ENCODE results near the gene ZRANB2.

The ZRANB2 gene

DNA sequence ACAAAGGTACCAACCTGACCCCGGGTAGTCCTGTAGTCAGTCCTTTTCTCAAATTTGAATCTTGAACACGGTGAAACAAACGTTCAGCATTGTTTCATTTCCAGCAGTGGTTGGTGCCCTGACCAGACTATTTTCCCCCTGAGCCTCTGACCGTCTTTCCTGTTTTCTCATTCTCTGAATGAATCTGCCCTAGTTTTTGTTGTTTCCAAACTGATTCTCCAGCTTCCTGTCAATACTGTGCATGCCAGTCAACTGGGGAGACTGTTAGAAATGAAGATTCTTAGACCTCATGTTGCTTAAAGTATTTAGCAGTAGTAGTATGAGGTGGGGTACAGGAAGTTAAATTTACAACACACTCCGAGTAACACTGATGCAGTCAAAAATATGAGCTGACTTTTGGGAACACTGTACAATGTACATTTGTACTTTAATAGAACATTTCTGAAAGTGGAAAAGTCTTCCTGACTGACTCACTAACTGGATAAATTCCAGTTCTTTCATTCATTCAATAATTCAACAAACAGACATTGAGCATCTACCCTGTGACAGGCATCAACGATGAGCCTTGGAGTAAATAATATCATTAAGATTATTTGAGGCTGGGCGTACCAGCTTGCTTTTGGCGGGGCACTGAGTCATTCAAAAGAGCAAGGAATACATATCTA, 26.0 kb upstream of the ZRANB2 start:
- no peaks in the 10 kb centered on the region for H3K9me3 ChIP-seq (ENCODE audit: insufficient read depth, low read depth, low read length)
- no peaks in the 10 kb centered on the region for H3K27me3 ChIP-seq (ENCODE audit: insufficient read depth, low read length)
- no CpG with 5 or more reads among the region's 8 CpGs for WGBS (ENCODE audit: extremely low coverage, insufficient coverage, insufficient read length)
- H3K4me1 ChIP-seq (ENCODE audit: control insufficient read depth in 1 of 2, insufficient read depth in 2 of 2, low read length in 2 of 2) = no peaks in the 10 kb centered on the region
- no peak overlapping the region for H3K18ac ChIP-seq (ENCODE audit: low read length)
- no peak for DNase-seq
- no peak overlapping the region for H3K14ac ChIP-seq (ENCODE audit: low read length)
- H3K4me3 ChIP-seq (ENCODE audit: low read depth, low read length) = no peak overlapping the region
- no peaks in the 10 kb centered on the region for H3K36me3 ChIP-seq (ENCODE audit: control insufficient read depth in 1 of 2, insufficient read depth in 2 of 2, low read length in 2 of 2)
- no peak overlapping the region for H3K4me2 ChIP-seq (ENCODE audit: low read length)
- no peak overlapping the region for H2BK12ac ChIP-seq (ENCODE audit: low read length)
- no peak overlapping the region for H2BK5ac ChIP-seq (ENCODE audit: low read depth, low read length, poor library complexity)
- no peaks in the 10 kb centered on the region for H3K79me2 ChIP-seq (ENCODE audit: control insufficient read depth, insufficient read depth, low read length, poor library complexity)
- H2AK5ac ChIP-seq (ENCODE audit: low read length) = no peak overlapping the region
- H4K91ac ChIP-seq (ENCODE audit: low read depth, low read length) = no peak overlapping the region
- no peak overlapping the region for H4K12ac ChIP-seq (ENCODE audit: low read depth, low read length)
- H3K79me1 ChIP-seq (ENCODE audit: low read length) = no peaks in the 10 kb centered on the region
- H3K4ac ChIP-seq (ENCODE audit: low read depth, low read length) = no peak overlapping the region
- no peak overlapping the region for H4K8ac ChIP-seq (ENCODE audit: low read depth, low read length)
- no peak overlapping the region for H2BK120ac ChIP-seq (ENCODE audit: insufficient read depth, low read length, poor library complexity)
- H3K23ac ChIP-seq (ENCODE audit: low read length) = no peak overlapping the region
- no peak overlapping the region for H2AFZ ChIP-seq (ENCODE audit: insufficient read depth, low read length, poor library complexity)
- no peak overlapping the region for H3K9ac ChIP-seq (ENCODE audit: low read length)
- no peak overlapping the region for H3K27ac ChIP-seq (ENCODE audit: low read depth, low read length)

DNA sequence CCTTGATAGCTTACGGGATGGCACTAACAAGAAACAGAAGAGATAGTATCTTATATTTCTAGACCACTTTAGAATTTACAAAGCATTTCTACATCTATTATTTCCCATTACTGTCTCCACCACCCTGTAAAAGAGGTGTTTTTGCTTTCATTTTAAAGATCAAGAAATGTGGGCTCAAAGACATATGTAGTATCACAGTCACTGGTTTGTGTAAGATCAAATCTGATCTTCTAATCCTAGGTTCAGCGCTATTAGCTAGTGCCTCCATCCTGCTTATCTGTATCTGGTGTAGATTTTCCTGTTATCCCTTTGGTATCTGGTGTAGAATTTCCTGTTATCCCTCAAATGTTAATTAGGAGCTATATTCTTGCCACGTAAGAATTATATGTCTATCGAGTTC, 23.6 kb upstream of the ZRANB2 start:
- H4K91ac ChIP-seq (ENCODE audit: low read depth, low read length) = no peak overlapping the region
- no CpG with 5 or more reads among the region's 4 CpGs for WGBS (ENCODE audit: extremely low coverage, insufficient coverage, insufficient read length)
- H2AK5ac ChIP-seq (ENCODE audit: low read length) = no peak overlapping the region
- DNase-seq = no peak
- no peaks in the 10 kb centered on the region for H3K36me3 ChIP-seq (ENCODE audit: control insufficient read depth in 1 of 2, insufficient read depth in 2 of 2, low read length in 2 of 2)
- no peaks in the 10 kb centered on the region for H3K4me1 ChIP-seq (ENCODE audit: control insufficient read depth in 1 of 2, insufficient read depth in 2 of 2, low read length in 2 of 2)
- no peak overlapping the region for H3K27ac ChIP-seq (ENCODE audit: low read depth, low read length)
- no peak overlapping the region for H3K4me2 ChIP-seq (ENCODE audit: low read length)
- no peak overlapping the region for H3K14ac ChIP-seq (ENCODE audit: low read length)
- no peaks in the 10 kb centered on the region for H3K79me2 ChIP-seq (ENCODE audit: control insufficient read depth, insufficient read depth, low read length, poor library complexity)
- H3K4ac ChIP-seq (ENCODE audit: low read depth, low read length) = no peak overlapping the region
- H3K18ac ChIP-seq (ENCODE audit: low read length) = no peak overlapping the region
- no peak overlapping the region for H3K9ac ChIP-seq (ENCODE audit: low read length)
- H3K79me1 ChIP-seq (ENCODE audit: low read length) = no peaks in the 10 kb centered on the region
- no peak overlapping the region for H2AFZ ChIP-seq (ENCODE audit: insufficient read depth, low read length, poor library complexity)
- no peak overlapping the region for H3K4me3 ChIP-seq (ENCODE audit: low read depth, low read length)
- H2BK5ac ChIP-seq (ENCODE audit: low read depth, low read length, poor library complexity) = no peak overlapping the region
- no peak overlapping the region for H4K8ac ChIP-seq (ENCODE audit: low read depth, low read length)
- H4K12ac ChIP-seq (ENCODE audit: low read depth, low read length) = no peak overlapping the region
- H2BK120ac ChIP-seq (ENCODE audit: insufficient read depth, low read length, poor library complexity) = no peak overlapping the region
- no peaks in the 10 kb centered on the region for H3K9me3 ChIP-seq (ENCODE audit: insufficient read depth, low read depth, low read length)
- H3K23ac ChIP-seq (ENCODE audit: low read length) = no peak overlapping the region
- H3K27me3 ChIP-seq (ENCODE audit: insufficient read depth, low read length) = no peaks in the 10 kb centered on the region
- no peak overlapping the region for H2BK12ac ChIP-seq (ENCODE audit: low read length)

DNA sequence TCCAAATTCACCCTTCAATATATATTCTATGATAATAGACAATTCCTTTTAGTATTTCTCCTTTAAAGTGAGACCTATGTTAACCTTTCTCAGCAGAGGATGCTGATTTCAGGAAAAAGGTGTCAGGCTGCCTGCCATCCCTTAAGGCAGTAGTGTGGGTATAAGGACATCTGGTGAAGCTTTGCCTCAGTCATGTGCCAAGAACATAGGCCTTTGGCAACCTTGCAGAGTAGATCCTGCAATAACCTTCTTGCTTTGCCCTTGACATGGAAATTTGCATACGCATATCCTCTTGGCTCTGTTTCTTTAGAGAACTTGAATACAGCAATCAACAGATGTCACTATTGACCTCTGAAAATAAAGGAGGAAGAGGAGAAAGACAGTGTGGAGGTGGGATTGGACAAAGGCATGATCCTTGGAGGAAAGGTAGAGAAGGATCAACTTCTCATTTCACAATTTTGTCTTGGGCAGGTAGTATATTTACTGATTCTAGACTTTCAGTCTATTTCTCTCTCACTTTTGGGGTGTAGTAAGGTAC, 21.1 kb upstream of the ZRANB2 start:
- H4K8ac ChIP-seq (ENCODE audit: low read depth, low read length) = no peak overlapping the region
- H3K18ac ChIP-seq (ENCODE audit: low read length) = no peak overlapping the region
- H3K23ac ChIP-seq (ENCODE audit: low read length) = no peak overlapping the region
- H3K79me1 ChIP-seq (ENCODE audit: low read length) = no peaks in the 10 kb centered on the region
- H2AFZ ChIP-seq (ENCODE audit: insufficient read depth, low read length, poor library complexity) = no peak overlapping the region
- no peaks in the 10 kb centered on the region for H3K79me2 ChIP-seq (ENCODE audit: control insufficient read depth, insufficient read depth, low read length, poor library complexity)
- H3K4me2 ChIP-seq (ENCODE audit: low read length) = no peak overlapping the region
- H4K12ac ChIP-seq (ENCODE audit: low read depth, low read length) = no peak overlapping the region
- H3K9ac ChIP-seq (ENCODE audit: low read length) = no peak overlapping the region
- no peak for DNase-seq
- H2BK120ac ChIP-seq (ENCODE audit: insufficient read depth, low read length, poor library complexity) = no peak overlapping the region
- no peaks in the 10 kb centered on the region for H3K36me3 ChIP-seq (ENCODE audit: control insufficient read depth in 1 of 2, insufficient read depth in 2 of 2, low read length in 2 of 2)
- H3K9me3 ChIP-seq (ENCODE audit: insufficient read depth, low read depth, low read length) = no peaks in the 10 kb centered on the region
- H2BK5ac ChIP-seq (ENCODE audit: low read depth, low read length, poor library complexity) = no peak overlapping the region
- no CpG with 5 or more reads among the region's 1 CpG for WGBS (ENCODE audit: extremely low coverage, insufficient coverage, insufficient read length)
- no peak overlapping the region for H2BK12ac ChIP-seq (ENCODE audit: low read length)
- H3K4me1 ChIP-seq (ENCODE audit: control insufficient read depth in 1 of 2, insufficient read depth in 2 of 2, low read length in 2 of 2) = no peaks in the 10 kb centered on the region
- H3K27me3 ChIP-seq (ENCODE audit: insufficient read depth, low read length) = no peaks in the 10 kb centered on the region
- H4K91ac ChIP-seq (ENCODE audit: low read depth, low read length) = no peak overlapping the region
- no peak overlapping the region for H3K4ac ChIP-seq (ENCODE audit: low read depth, low read length)
- no peak overlapping the region for H3K4me3 ChIP-seq (ENCODE audit: low read depth, low read length)
- no peak overlapping the region for H3K27ac ChIP-seq (ENCODE audit: low read depth, low read length)
- H3K14ac ChIP-seq (ENCODE audit: low read length) = no peak overlapping the region
- H2AK5ac ChIP-seq (ENCODE audit: low read length) = no peak overlapping the region

DNA sequence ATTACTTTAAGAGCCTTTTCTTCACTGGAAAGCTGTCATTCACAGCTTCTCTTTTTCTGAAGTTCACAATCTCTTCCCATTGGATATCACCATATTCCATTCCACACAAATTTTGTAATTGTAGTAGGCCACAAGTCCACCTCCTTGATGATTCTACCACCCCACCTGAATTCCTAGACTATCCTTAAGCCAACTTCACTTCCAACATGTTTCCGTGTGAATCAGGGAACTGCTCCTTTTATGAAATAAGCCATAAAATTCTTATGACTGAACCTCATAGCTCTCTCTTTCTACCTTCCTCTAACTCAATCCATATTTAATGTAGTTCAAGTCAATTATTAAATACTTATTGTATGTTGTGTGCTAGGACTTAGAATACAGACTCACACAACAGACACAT, 16.6 kb upstream of the ZRANB2 start:
- no peaks in the 10 kb centered on the region for H3K4me1 ChIP-seq (ENCODE audit: control insufficient read depth in 1 of 2, insufficient read depth in 2 of 2, low read length in 2 of 2)
- no peak overlapping the region for H3K4ac ChIP-seq (ENCODE audit: low read depth, low read length)
- H3K79me2 ChIP-seq (ENCODE audit: control insufficient read depth, insufficient read depth, low read length, poor library complexity) = no peaks in the 10 kb centered on the region
- H3K79me1 ChIP-seq (ENCODE audit: low read length) = no peaks in the 10 kb centered on the region
- H3K9me3 ChIP-seq (ENCODE audit: insufficient read depth, low read depth, low read length) = no peaks in the 10 kb centered on the region
- no peak overlapping the region for H2AFZ ChIP-seq (ENCODE audit: insufficient read depth, low read length, poor library complexity)
- H2BK12ac ChIP-seq (ENCODE audit: low read length) = no peak overlapping the region
- H3K23ac ChIP-seq (ENCODE audit: low read length) = no peak overlapping the region
- H3K9ac ChIP-seq (ENCODE audit: low read length) = no peak overlapping the region
- no CpG with 5 or more reads among the region's 1 CpG for WGBS (ENCODE audit: extremely low coverage, insufficient coverage, insufficient read length)
- H2BK5ac ChIP-seq (ENCODE audit: low read depth, low read length, poor library complexity) = no peak overlapping the region
- no peak overlapping the region for H3K14ac ChIP-seq (ENCODE audit: low read length)
- no peak overlapping the region for H2AK5ac ChIP-seq (ENCODE audit: low read length)
- no peak overlapping the region for H3K4me3 ChIP-seq (ENCODE audit: low read depth, low read length)
- H4K8ac ChIP-seq (ENCODE audit: low read depth, low read length) = no peak overlapping the region
- no peak for DNase-seq
- no peaks in the 10 kb centered on the region for H3K27me3 ChIP-seq (ENCODE audit: insufficient read depth, low read length)
- H3K4me2 ChIP-seq (ENCODE audit: low read length) = no peak overlapping the region
- no peak overlapping the region for H3K27ac ChIP-seq (ENCODE audit: low read depth, low read length)
- H4K91ac ChIP-seq (ENCODE audit: low read depth, low read length) = no peak overlapping the region
- H3K18ac ChIP-seq (ENCODE audit: low read length) = no peak overlapping the region
- H4K12ac ChIP-seq (ENCODE audit: low read depth, low read length) = no peak overlapping the region
- no peak overlapping the region for H2BK120ac ChIP-seq (ENCODE audit: insufficient read depth, low read length, poor library complexity)
- no peaks in the 10 kb centered on the region for H3K36me3 ChIP-seq (ENCODE audit: control insufficient read depth in 1 of 2, insufficient read depth in 2 of 2, low read length in 2 of 2)
